CD4-positive, alpha-beta T cell treated with Interleukin-21 for 1 hour (primary cell): ENCODE results near the gene FOLR2.

ENCODE experiments used
- DNase-seq: peaks from one replicate; pipeline ENCODE4 v3.0.0-alpha.2; 2020

Gene FOLR2

DNA sequence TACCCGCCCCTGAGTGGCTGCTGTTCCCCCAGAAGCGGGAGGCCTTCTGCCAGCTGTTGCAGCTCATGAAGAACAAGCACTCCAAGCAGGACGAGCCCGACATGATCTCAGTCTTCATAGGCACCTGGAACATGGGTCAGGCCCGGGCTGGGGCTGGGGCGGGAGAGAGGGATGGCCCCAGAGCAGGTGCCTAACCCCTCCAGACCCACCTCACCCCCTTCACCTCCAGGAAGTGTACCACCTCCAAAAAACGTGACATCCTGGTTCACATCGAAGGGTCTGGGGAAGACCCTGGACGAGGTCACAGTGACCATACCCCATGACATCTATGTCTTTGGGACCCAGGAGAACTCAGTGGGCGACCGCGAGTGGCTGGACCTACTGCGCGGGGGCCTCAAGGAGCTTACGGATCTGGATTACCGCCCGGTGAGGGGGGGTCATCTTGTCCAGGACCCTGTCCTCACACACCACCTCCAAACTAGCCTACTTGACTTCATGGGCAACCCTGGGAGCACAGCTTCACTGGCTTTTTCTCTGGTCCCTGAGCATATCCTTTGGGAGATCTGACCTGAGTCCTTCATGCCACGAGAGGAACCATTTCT, 14.3 kb downstream of the FOLR2 start:
- DNase-seq, result no peak

DNA sequence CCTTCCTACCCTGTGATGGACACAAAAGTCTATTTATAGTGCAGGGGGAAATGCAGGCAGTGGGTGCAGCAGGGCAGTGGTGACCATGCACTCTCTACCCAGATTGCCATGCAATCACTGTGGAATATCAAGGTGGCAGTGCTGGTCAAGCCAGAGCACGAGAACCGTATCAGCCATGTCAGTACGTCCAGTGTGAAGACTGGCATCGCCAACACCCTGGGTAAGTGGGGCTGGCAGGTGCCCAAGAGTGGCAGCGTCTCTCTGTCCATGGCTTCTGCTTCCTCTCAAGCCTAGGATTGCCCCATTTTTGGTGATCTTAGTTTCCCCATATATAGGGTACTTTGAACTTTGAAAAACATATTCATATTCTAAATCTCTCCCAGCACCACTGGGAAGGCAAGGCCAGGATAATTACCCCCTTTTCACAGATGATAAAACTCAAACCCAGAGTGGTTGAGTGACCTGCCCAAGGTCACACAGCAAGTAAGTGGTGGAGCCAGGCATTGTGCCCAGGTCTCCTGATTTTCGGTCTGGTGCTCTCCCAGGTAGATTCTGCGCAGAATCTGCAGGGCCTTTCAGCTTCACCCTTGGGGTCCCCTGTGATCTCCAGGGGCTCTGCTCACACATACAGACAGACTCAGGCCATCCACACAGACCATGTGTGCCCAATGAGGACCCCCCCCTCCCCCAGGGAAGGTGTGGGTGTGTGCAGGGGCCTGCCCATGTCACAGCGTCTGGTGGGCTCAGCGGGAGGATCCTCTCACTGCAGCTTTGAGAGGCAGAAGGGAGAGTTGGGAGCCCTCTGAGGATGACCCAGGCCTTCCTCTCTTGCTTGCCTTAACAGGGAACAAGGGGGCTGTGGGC, 15.0 kb downstream of the FOLR2 start:
- no peak for DNase-seq

DNA sequence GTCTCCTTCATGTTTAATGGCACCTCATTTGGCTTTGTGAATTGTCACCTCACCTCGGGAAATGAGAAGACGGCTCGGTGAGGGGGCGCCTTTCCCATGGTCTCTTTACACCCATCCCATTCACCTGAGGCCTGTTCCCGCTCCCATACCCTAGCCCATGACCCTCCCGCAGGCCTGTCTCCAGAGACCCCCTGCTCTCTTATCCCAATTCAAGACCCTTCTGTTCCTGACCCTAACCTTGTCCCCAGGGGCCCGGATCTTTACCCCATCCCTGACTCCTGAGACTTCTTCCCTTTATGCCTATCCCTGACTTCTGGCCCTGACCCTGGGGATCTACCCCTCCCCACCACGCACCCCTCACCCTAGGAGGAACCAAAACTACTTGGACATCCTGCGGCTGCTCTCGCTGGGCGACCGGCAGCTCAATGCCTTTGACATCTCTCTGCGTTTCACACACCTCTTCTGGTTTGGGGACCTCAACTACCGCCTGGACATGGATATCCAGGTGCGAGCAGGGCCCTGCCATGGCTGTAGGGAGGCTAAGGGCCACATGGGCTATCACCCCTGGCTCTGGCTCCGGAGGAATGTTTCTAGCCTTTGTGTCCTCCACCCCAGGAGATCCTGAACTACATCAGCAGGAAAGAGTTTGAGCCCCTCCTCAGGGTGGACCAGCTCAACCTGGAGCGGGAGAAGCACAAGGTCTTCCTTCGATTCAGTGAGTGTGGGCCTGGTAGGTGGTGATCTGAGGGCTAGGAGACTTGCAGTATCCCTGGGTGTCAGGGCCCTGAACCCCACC, 15.9 kb downstream of the FOLR2 start:
- DNase-seq, result no peak

DNA sequence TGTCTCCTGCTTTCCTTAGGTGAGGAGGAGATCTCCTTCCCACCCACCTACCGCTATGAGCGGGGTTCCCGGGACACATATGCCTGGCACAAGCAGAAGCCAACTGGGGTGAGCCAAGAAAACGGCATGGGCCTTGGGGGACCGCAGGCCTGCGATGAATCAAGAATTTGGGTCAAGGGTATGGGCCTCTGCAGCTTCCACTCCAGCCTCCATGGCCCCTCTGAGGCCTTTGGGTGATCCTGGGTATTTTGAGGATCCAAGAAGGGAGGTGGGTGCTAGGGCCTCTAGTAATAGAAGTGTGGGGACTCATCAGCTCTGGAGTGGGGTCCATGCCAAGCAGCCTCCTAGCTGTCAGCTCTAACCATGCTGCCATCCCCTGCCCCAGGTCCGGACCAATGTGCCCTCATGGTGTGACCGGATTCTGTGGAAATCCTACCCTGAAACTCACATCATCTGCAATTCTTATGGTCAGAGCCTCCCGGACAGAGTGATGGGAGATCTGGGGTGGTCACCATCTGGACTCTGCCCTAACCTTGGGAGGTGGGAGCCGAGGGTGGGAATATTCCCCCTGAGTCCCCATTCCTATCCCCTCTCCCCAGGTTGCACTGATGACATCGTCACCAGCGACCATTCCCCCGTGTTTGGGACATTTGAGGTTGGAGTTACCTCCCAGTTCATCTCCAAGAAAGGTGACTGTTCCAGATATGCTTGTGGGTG, 16.6 kb downstream of the FOLR2 start:
- no peak for DNase-seq

- DNase-seq, result no peak
Observed at GRCh38 chr11:72233773-72234513, 17.3 kb downstream of the FOLR2 start.

GRCh38 chr11:72234514-72234830, 17.9 kb downstream of the FOLR2 start:
- no peak for DNase-seq

- DNase-seq, result no peak
Observed at GRCh38 chr11:72234920-72235319, 18.3 kb downstream of the FOLR2 start.

DNA sequence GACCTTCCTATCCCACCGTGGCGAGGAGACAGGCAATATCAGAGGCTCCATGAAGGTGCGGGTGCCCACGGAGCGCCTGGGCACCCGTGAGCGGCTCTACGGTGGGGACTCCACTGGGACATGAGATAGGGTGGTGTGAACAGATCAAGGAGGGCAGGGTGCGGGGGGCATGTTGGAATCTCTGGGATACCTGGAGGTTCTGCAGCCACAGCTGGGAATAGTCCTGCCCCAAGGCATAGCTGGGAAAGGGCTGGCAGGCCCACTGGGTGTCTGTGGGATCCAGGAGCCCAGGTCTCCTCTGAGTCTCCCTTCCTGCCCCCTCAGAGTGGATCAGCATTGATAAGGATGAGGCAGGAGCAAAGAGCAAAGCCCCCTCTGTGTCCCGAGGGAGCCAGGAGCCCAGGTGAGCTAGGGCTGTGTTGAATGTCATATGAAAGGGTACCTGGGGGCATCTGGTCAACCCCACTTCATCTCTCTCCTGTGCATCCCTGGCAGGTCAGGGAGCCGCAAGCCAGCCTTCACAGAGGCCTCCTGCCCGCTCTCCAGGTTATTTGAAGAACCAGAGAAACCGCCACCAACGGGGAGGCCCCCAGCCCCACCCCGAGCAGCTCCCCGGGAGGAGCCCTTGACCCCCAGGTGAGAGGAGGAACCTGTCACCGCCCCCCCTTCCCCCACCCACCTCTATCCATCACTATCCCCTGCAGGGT, 18.9 kb downstream of the FOLR2 start:
- no peak for DNase-seq

GRCh38 chr11:72236083-72236697, 19.6 kb downstream of the FOLR2 start:
- DNase-seq, result no peak

DNA sequence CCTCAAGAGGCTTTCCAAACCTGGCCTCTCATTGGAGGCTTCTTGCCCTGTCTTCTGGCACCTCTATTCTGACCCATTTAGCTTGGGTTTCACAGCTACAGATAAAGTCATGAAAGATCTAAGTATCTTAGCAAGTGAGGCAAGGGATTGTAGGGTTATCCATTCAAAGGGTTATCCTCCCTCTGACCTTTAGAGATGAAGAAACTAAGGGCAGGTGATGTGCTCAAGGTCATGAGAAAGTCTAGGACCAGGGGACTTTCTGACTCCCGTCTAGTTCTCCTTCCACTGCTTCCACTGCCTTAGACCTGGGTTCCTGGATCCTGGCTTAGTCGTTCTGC, 20.1 kb downstream of the FOLR2 start:
- no peak for DNase-seq

DNA sequence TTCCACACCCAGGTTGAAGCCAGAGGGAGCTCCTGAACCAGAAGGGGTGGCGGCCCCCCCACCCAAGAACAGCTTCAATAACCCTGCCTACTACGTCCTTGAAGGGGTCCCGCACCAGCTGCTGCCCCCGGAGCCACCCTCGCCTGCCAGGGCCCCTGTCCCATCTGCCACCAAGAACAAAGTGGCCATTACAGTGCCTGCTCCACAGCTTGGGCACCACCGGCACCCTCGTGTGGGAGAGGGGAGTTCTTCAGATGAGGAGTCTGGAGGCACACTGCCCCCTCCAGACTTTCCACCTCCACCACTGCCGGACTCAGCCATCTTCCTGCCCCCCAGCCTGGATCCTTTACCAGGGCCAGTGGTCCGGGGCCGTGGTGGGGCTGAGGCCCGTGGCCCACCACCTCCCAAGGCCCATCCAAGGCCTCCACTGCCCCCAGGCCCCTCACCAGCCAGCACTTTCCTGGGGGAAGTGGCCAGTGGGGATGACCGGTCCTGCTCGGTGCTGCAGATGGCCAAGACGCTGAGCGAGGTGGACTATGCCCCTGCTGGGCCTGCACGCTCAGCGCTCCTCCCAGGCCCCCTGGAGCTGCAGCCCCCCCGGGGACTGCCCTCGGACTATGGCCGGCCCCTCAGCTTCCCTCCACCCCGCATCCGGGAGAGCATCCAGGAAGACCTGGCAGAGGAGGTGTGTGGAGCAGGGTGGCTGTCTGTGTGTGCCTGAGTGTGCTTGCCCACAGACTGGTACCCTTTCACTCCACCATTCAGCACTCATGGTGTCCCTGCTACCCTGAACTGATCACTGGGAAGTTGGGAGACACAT, 20.7 kb downstream of the FOLR2 start:
- DNase-seq, result no peak

GRCh38 chr11:72238040-72238450, 21.5 kb downstream of the FOLR2 start:
- peak; percentile 57 for DNase-seq

- no peak for DNase-seq
Observed at GRCh38 chr11:72238492-72239312, 22.1 kb downstream of the FOLR2 start.

DNA sequence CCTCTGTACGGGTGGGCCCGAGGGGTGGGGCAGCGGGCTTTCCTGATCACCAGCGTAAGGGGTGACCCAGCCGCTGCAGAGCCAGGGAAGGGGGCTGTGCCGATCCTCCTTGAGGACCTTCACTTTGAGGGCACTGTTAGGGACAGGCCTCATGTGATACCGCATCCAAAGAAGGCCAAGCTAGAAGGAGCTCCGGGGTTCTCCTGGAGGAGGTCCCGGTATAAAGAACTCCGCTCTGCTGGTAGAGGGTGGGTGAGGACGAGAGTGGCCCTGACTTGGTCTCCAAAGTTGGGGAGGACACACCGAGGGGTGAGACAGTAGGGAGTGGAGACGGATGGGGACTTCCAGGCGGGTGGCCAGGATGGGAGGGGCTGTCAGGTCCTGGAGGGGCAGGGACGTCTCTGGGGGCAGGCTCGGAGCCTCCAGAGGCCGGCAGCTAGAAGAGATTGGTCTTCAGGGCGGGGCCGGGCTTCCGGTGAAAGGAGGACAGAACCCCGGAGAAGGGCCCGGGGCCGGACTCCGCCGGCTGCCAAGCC, 22.8 kb downstream of the FOLR2 start:
- DNase-seq, result no peak

DNA sequence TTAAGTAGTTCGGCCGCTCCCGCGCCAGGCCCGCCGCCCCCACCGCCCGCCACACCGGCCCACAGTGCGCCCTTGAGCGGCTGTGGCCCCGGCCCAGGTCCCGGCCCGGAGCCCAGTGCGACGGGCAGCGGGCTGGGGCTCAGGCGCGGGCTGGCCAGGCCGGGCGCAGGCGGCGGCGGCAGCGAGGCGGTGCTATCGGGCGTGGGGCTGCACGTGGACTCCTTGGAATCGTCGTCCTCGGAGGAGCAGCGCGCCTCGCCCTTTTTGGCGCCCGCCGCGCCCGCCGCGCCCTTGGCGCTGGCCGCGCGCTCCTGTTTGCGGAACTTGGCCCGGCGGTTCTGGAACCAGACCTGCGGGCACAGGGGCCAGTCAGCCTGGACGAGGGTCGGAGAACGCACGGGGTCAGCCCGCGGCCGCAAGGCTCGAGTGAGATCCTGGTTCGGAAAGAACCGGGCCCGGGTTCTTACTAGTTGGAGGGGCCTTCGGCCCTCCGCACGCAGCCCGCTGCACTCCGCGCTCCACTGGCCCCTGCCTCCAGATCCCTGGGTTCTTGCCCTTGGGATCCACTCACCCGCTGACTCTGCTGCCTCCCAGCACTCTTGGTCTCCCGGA, 23.4 kb downstream of the FOLR2 start:
- DNase-seq, result no peak

GRCh38 chr11:72240461-72241290, 24.1 kb downstream of the FOLR2 start:
- DNase-seq, result no peak

DNA sequence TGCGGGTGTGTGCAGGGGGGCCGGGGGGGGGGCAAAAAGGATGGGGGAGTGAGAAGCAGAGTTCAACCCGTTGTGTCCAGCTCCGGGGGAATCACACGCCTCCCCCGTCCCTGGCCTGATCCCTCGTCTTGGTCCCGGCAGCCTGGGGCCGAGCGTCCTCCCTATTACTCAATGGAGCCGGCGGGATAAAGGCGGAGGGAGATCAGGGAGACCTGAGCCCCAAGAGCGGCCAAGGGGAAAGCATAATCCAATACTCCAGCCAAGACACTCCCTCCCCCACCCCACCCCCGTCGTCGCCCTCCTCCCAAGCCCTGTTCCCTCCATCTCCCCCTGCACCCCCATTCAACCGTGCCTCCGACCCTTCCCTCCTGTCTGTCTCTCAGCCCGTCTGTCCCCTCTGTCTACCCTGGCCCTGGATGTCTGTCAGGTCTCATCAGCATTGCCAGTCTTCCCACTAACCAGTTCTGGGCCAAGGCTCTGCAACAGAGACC, 24.7 kb downstream of the FOLR2 start:
- DNase-seq, result no peak

GRCh38 chr11:72242141-72242540, 25.5 kb downstream of the FOLR2 start:
- DNase-seq, result no peak
